BLaER1 treated with 17β-estradiol and CSF1 and Interleukin-3, amounts not matched to agents 10 nM and 100 nM (cell line): ENCODE results near the gene KRT12.

Source experiments
- H3K27ac ChIP-seq, 11 experiments: shearing (Covaris generic); formaldehyde crosslinking; 2 replicates each; pipeline ENCODE4 v1.8.1; 2022
- H3K27me3 ChIP-seq, 11 experiments: shearing (Covaris generic); formaldehyde crosslinking; 2 replicates each; pipeline ENCODE4 v1.8.1; 2022
- H3K36me3 ChIP-seq, 11 experiments: shearing (Covaris generic); formaldehyde crosslinking; 2 replicates each; pipeline ENCODE4 v1.8.1; 2022
- H3K4me1 ChIP-seq, 10 experiments: shearing (Covaris generic); formaldehyde crosslinking; 2 replicates each; pipeline ENCODE4 v1.8.1; 2022
- H3K4me2 ChIP-seq, 11 experiments: shearing (Covaris generic); formaldehyde crosslinking; 2 replicates each; pipeline ENCODE4 v1.8.1; 2022
- H3K4me3 ChIP-seq, 10 experiments: shearing (Covaris generic); formaldehyde crosslinking; 2 replicates each; pipeline ENCODE4 v1.8.1; 2022
- H3K9ac ChIP-seq, 11 experiments: shearing (Covaris generic); formaldehyde crosslinking; 2 replicates each; pipeline ENCODE4 v1.8.1; 2022
- H3K9me3 ChIP-seq, 11 experiments: shearing (Covaris generic); formaldehyde crosslinking; replicated peaks in 1 of 11; 2 replicates each; pipeline ENCODE4 v1.8.1; 2022
- H4K20me1 ChIP-seq, 11 experiments: shearing (Covaris generic); formaldehyde crosslinking; 2 replicates each; pipeline ENCODE4 v1.8.1; 2022
- Cebpa-rat ChIP-seq, 11 experiments: shearing (Covaris generic); IDR thresholded peaks; 2 replicates each; pipeline ENCODE4 v1.8.1; 2022

KRT12 gene

GRCh38 chr17:40909351-40909750 is 42.3 kb upstream of the KRT12 start:
- peak overlapping the region in 2 of 11 experiments; percentile 7 to 32; a peak in 3 of 22 replicates for H3K4me2 ChIP-seq
- H3K4me3 ChIP-seq, result no peak overlapping the region
- no peaks in the 10 kb centered on the region for H4K20me1 ChIP-seq
- peaks cover 0 to 50% (median 20%) of the 10 kb centered on the region in 10 experiments; a peak in 16 of 20 replicates for H3K4me1 ChIP-seq
- H3K27ac ChIP-seq, result no peak overlapping the region
- no peak for TF ChIP-seq Cebpa-rat (IDR thresholded peaks at IDR 0.05)
- H3K9ac ChIP-seq, result no peak overlapping the region
- no peaks in the 10 kb centered on the region for H3K36me3 ChIP-seq
- H3K9me3 ChIP-seq, result no peaks in the 10 kb centered on the region
- H3K27me3 ChIP-seq, result no peaks in the 10 kb centered on the region

- Histone ChIP-seq H3K4me2 (0 out of 22 replicates have a peak overlapping the region, but pooled peaks of 1 of the 11 experiments have one; percentile 18), H3K9me3 (no peaks in the 10 kb centered on the region), H3K9ac (no peak overlapping the region), H3K36me3 (no peaks in the 10 kb centered on the region), H3K27ac (no peak overlapping the region), H3K4me3 (no peak overlapping the region), H4K20me1 (no peaks in the 10 kb centered on the region), H3K4me1 (peaks cover 0 to 42% (median 11%) of the 10 kb centered on the region in 10 experiments; a peak in 13 of 20 replicates), H3K27me3 (no peaks in the 10 kb centered on the region)
- no peak for TF ChIP-seq Cebpa-rat (IDR thresholded peaks at IDR 0.05)
Observed at GRCh38 chr17:40906613-40907012, 39.6 kb upstream of the KRT12 start.

GRCh38 chr17:40905370-40905769 is 38.3 kb upstream of the KRT12 start:
- TF ChIP-seq Cebpa-rat (IDR thresholded peaks at IDR 0.05), result no peak
- Histone ChIP-seq H3K9me3 (no peaks in the 10 kb centered on the region), H3K9ac (no peak overlapping the region), H3K27me3 (no peaks in the 10 kb centered on the region), H3K4me2 (no peak overlapping the region), H3K4me3 (no peak overlapping the region), H3K27ac (no peak overlapping the region), H3K36me3 (no peaks in the 10 kb centered on the region), H3K4me1 (peaks cover 0 to 30% (median 11%) of the 10 kb centered on the region in 10 experiments; a peak in 13 of 20 replicates), H4K20me1 (no peaks in the 10 kb centered on the region)

GRCh38 chr17:40903129-40903847 is 36.3 kb upstream of the KRT12 start:
- Histone ChIP-seq H3K9me3 (no peaks in the 10 kb centered on the region), H3K4me2 (peak overlapping the region in 7 of 11 experiments; percentile 14 to 71 (median 46); a peak in 12 of 22 replicates), H3K36me3 (no peaks in the 10 kb centered on the region), H3K27me3 (no peaks in the 10 kb centered on the region), H3K4me1 (peaks cover 0 to 20% (median 11%) of the 10 kb centered on the region in 10 experiments; a peak in 13 of 20 replicates), H3K27ac (peak overlapping the region in 5 of 11 experiments; percentile 23 to 57 (median 51); a peak in 9 of 22 replicates), H3K4me3 (no peak overlapping the region), H4K20me1 (no peaks in the 10 kb centered on the region), H3K9ac (peak overlapping the region in 2 of 11 experiments; percentile 12 to 26; a peak in 3 of 22 replicates)
- TF ChIP-seq Cebpa-rat (IDR thresholded peaks at IDR 0.05), result no peak

GRCh38 chr17:40902498-40902897 is 35.5 kb upstream of the KRT12 start:
- H3K27me3 ChIP-seq, result no peaks in the 10 kb centered on the region
- peak overlapping the region in 4 of 11 experiments; percentile 50 to 57 (median 53); a peak in 7 of 22 replicates for H3K27ac ChIP-seq

GRCh38 chr17:40901981-40902474 is 35.0 kb upstream of the KRT12 start:
- H3K4me2 ChIP-seq, result peak overlapping the region in 2 of 11 experiments; percentile 65 to 71; a peak in 2 of 22 replicates
- no peaks in the 10 kb centered on the region for H3K36me3 ChIP-seq
- no peak overlapping the region for H3K9ac ChIP-seq
- TF ChIP-seq Cebpa-rat (IDR thresholded peaks at IDR 0.05), result no peak
- H3K27me3 ChIP-seq, result no peaks in the 10 kb centered on the region
- no peaks in the 10 kb centered on the region for H3K9me3 ChIP-seq
- no peak overlapping the region for H3K27ac ChIP-seq
- no peaks in the 10 kb centered on the region for H4K20me1 ChIP-seq
- H3K4me1 ChIP-seq, result peaks cover 0 to 20% (median 10%) of the 10 kb centered on the region in 10 experiments; a peak in 13 of 20 replicates
- H3K4me3 ChIP-seq, result no peak overlapping the region

More at GRCh38 chr17:40902498-40902897, 35.5 kb upstream of the KRT12 start:
- no peaks in the 10 kb centered on the region for H3K9me3 ChIP-seq
- no peak for TF ChIP-seq Cebpa-rat (IDR thresholded peaks at IDR 0.05)
- no peak overlapping the region for H3K4me3 ChIP-seq
- no peaks in the 10 kb centered on the region for H3K36me3 ChIP-seq
- H3K4me1 ChIP-seq, result peaks cover 0 to 20% (median 11%) of the 10 kb centered on the region in 10 experiments; a peak in 13 of 20 replicates
- H3K9ac ChIP-seq, result no peak overlapping the region
- peak overlapping the region in 5 of 11 experiments; percentile 40 to 71 (median 65); a peak in 10 of 22 replicates for H3K4me2 ChIP-seq
- H4K20me1 ChIP-seq, result no peaks in the 10 kb centered on the region

GRCh38 chr17:40900809-40901356 is 33.9 kb upstream of the KRT12 start:
- no peak for TF ChIP-seq Cebpa-rat (IDR thresholded peaks at IDR 0.05)
- no peaks in the 10 kb centered on the region for H4K20me1 ChIP-seq
- peaks cover 4 to 27% (median 15%) of the 10 kb centered on the region in 10 experiments for H3K4me1 ChIP-seq
- H3K36me3 ChIP-seq, result no peaks in the 10 kb centered on the region
- no peak overlapping the region for H3K4me3 ChIP-seq
- no peak overlapping the region for H3K9ac ChIP-seq
- H3K9me3 ChIP-seq, result no peaks in the 10 kb centered on the region
- no peak overlapping the region for H3K4me2 ChIP-seq
- H3K27me3 ChIP-seq, result no peaks in the 10 kb centered on the region
- no peak overlapping the region for H3K27ac ChIP-seq

GRCh38 chr17:40896916-40897455 is 30.0 kb upstream of the KRT12 start:
- Histone ChIP-seq H3K36me3 (no peaks in the 10 kb centered on the region), H3K27ac (no peak overlapping the region), H4K20me1 (no peaks in the 10 kb centered on the region), H3K9me3 (no peaks in the 10 kb centered on the region), H3K4me2 (no peak overlapping the region), H3K9ac (no peak overlapping the region), H3K4me1 (peaks cover 17 to 22% (median 20%) of the 10 kb centered on the region in 10 experiments), H3K27me3 (no peaks in the 10 kb centered on the region), H3K4me3 (no peak overlapping the region)
- TF ChIP-seq Cebpa-rat (IDR thresholded peaks at IDR 0.05), result no peak
